ENCODE data around the gene PIK3C2G. TPM values are rescaled to one million over a fixed set of nuclear protein-coding genes. Genes with fewer than 3 reads are reported as not detected.

Gene PIK3C2G
- total RNA-seq, 1 experiment from 2014 or later = not detected

- Histone ChIP-seq H4K20me1 (ENCODE audit: control insufficient read depth, insufficient read depth, insufficient read length) (no peaks in the 10 kb centered on the region), H2BK12ac (ENCODE audit: insufficient read length, low read depth, low read length) (no peak overlapping the region), H4K8ac (replicated peaks; ENCODE audit: insufficient read length, low read depth, low read length) (no peak overlapping the region), H3K4me1 (ENCODE audit: insufficient read depth, low read length) (no peaks in the 10 kb centered on the region), H3K23me2 (ENCODE audit: insufficient read length, low read depth, low read length, poor library complexity, severe bottlenecking) (no peaks in the 10 kb centered on the region), H4K5ac (ENCODE audit: insufficient read length, low read depth, low read length) (no peak overlapping the region), H2AK5ac (ENCODE audit: insufficient read length, low read length) (no peak overlapping the region), H3K27ac (ENCODE audit: insufficient read length, low read depth, low read length) (no peak overlapping the region), H3K27me3 (ENCODE audit: insufficient read depth, low read length) (no peaks in the 10 kb centered on the region), H3K9ac (ENCODE audit: extremely low read depth, insufficient read length, low read length) (no peak overlapping the region), H3K23ac (ENCODE audit: insufficient read length, low read depth, low read length) (no peak overlapping the region), H2BK20ac (ENCODE audit: low read depth, low read length, poor library complexity, severe bottlenecking) (no peak overlapping the region), H3K4me2 (ENCODE audit: insufficient read depth, insufficient read length, low read length) (no peak overlapping the region), H3T11ph (ENCODE audit: low read length) (no peak overlapping the region), H3K18ac (ENCODE audit: insufficient read length, low read depth, low read length) (no peak overlapping the region), H3K79me2 (ENCODE audit: insufficient read depth, low read length) (no peaks in the 10 kb centered on the region), H3K14ac (ENCODE audit: insufficient read depth, low read length) (no peak overlapping the region), H2BK5ac (ENCODE audit: insufficient read length, low read length) (no peak overlapping the region), H3K9me3 (ENCODE audit: control insufficient read depth, low read depth, low read length) (no peaks in the 10 kb centered on the region), H3K4ac (ENCODE audit: low read depth, low read length) (no peak overlapping the region), H2BK15ac (ENCODE audit: low read depth, low read length) (no peak overlapping the region), H3K79me1 (ENCODE audit: insufficient read depth, low read depth, low read length, poor library complexity, severe bottlenecking) (no peaks in the 10 kb centered on the region), H3K56ac (ENCODE audit: insufficient read length, low read depth, low read length) (no peak overlapping the region), H2BK120ac (ENCODE audit: low read depth, low read length, poor library complexity, severe bottlenecking) (no peak overlapping the region), H4K91ac (ENCODE audit: insufficient read length, low read depth, low read length) (no peak overlapping the region), H2AFZ (ENCODE audit: low read length) (no peak overlapping the region)
- H3K4me1 Mint-ChIP-seq = peaks cover 16 to 24% of the 10 kb centered on the region in 2 experiments
- H3K9me3 Mint-ChIP-seq = no peaks in the 10 kb centered on the region
- TF ChIP-seq CTCF (conservative IDR thresholded peaks at IDR 0.05) = no peak
- no peaks in the 10 kb centered on the region for H3K36me3 Mint-ChIP-seq (ENCODE audit: insufficient read depth in 1 of 3, low read depth in 3 of 3)
- H3K27me3 Mint-ChIP-seq (ENCODE audit: low read depth) = no peaks in the 10 kb centered on the region
- H3K27ac Mint-ChIP-seq = no peak overlapping the region; a peak in 1 of 7 replicates
- no peak overlapping the region for H3K4me3 Mint-ChIP-seq
- no peak for DNase-seq
Observed at GRCh38 chr12:18431771-18432170, 170.5 kb downstream of the PIK3C2G start.
